Amygdala (tissue), 56 donors: ENCODE data around the gene RNF212.
"Not testable (repeated sequence)": the region's sequence is repeated elsewhere in the genome, so short reads cannot be mapped to it uniquely, and the experiment has no call there.

Source experiments
- DNase-seq, 56 donors: peaks; one replicate each; lab custom pipeline; 2025; lab: John Stamatoyannopoulos, UW

The RNF212 gene

GRCh38 chr4:1113311-1114009 lies at the start of gene RNF212:
RNF212 (minus strand) TSS chr4:1113564; CDS start chr4:1113464, 100 bp downstream.
- no peak for DNase-seq

DNA sequence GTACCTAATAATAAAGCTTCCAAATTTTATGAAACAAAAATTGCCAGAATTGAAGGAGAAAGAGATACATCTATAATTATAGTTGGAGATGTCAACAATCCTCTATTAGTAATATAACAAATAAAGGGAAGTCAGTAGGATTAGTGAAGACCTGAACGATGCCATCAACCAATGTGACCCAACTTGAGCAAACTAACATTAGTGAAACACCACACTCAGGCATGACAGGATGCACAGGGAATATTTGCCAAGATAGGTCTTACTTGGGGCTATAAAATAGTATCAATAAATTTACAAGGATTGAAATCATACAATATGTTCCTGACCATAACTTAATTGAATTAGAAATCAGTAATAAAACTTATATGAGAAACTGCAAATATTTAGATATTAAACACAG lies 47.0 kb upstream of the RNF212 start:
- DNase-seq: no peak

- no peak for DNase-seq
Observed at GRCh38 chr4:1156069-1156468, 42.7 kb upstream of the RNF212 start.

GRCh38 chr4:1155314-1155713 lies 42.0 kb upstream of the RNF212 start:
- no peak for DNase-seq

DNA sequence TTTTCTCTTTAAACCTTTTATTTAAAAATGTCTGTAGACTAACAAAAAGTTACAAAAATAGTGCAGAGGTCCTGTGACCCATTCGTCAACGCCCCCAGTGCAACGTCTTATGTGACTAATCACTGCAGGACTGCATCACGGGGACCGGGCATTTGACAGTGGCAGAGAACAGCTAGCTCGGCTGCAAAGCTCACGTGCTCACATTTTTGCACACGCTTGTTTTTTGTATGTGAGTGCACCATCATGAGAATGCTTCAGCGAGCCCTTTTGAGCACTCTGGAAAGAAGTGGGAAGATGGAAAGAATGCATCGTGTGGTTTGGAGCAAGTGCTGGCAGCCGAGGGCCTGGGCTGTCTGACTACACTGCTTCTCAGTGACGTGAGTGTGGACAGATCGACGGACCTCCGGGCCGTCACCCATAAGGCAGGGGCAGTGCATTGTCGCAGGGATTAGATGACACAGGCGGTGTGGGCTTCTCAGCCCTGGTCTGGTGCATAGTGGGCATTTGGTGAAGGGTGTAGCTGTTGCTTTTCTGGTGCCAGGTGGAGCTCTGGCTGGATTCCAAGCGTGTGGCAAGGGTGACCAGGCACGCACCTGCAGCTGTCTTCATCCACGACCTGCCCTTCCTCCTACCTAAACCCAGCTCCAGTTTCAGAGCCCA lies 41.3 kb upstream of the RNF212 start:
- no peak for DNase-seq

DNA sequence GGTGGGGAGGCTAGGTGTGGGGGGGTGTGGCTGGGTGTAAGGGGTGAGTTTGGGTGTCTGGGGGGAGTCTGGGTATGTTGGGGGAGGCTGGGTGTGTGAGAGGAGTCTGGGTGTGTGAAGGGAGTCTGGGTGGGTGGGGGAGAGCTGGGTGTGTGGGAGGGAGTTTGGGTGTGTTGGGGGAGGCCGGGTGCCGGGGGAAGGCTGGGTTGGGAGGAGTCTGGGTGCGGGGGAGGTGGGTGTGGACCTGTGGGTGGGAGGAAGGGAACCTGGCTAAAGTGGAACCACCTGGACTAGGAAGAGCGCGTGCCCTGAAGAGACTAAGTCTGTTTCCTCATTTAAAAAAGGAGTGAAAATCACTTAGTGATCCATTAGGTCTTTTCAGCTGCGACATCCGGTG lies 40.8 kb upstream of the RNF212 start:
- no peak for DNase-seq

- DNase-seq: no peak
Observed at GRCh38 chr4:1153567-1154090, 40.3 kb upstream of the RNF212 start.

DNA sequence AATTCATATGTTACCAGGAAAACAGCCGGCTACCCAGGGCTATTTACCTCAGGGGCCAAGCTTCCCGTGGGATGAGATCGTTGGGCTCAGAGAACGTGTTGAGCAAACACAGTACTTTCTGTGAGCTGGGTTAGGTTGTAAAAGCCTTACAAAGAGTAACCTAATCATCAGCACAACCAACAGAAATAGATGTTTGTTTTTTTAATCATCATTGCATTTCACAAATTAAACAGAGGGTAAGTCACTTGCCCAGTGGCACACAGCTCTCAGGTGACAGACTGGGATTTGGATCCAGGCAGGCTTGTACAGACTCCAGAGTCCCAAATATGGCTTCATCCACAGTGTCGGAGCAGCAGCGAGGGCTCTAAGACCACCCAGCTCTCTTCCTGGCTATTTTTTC lies 38.9 kb upstream of the RNF212 start:
- no peak for DNase-seq

DNA sequence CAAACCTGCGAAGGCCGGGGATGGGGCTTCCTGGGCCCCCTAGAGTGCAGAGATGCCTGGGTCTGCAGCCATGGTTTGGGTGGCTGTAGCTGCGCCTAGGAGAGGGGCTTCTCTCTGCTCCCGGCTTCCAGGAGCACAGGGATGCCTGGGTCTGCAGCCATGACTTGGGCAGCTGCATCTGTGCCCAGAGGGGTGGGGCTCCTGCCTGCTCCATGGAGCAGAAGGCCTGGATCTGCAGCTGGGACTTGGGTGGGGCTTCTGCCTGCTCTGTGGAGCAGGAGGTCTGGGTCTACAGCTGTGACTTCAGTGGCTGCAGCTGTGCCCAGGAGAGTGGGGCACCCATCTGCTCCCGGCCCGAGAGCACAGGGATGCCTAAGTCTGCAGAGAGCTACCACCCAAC lies 38.2 kb upstream of the RNF212 start:
- DNase-seq: no peak

- DNase-seq: no peak
Observed at GRCh38 chr4:1150875-1151274, 37.5 kb upstream of the RNF212 start.

GRCh38 chr4:1139860-1140259 lies 26.5 kb upstream of the RNF212 start:
- DNase-seq: no peak

DNA sequence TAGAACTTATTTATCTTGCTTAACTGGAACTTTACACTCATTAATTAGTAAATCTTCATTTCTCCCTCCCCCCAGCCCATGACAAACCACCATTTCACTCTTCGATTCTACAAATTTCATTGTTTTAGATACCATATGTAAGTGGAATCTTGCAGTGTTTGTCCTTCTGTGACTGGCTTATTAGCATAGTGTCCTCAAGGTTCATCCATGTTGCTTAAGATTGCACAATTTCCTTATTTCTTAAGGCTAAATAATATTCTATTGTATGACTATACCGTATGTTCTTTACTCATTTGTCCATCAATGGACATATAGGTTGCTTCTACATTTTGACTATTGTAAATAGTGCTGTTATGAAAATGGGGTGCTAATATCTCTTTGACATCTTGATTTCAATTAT lies 24.5 kb upstream of the RNF212 start:
- no peak for DNase-seq

DNA sequence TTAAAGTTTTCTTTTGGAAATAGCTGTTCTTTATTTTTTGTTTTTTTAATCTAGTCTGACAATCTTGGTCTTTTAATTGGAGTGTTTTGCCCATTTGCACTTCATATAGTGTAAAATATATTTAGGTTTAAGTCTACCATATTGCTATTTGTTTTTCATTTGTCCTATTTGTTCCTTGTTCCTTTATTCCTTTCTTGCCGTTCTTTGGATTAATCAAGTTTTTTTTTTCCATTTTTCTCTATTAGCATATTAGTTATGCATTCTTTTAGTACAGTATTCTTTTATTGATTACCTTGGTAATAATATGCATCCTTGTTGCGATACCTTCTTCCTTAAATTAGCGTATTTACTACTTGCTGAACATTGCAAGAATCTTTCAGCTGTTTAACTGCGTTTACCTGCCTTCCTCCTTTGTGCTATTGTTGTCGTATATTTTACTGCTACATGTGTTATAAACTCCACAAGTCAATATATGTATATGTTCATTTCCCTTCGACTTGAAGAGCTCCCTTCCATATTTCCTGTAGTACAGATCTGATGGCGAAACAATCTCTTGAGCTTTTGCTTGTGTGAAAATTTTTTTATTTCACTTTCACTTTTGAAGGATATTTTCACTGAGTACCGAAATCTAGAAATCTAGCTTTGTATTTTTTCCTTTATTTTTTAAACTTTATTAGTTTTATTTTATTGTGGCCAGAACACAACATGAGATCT lies 23.9 kb upstream of the RNF212 start:
- DNase-seq: no peak

- DNase-seq: no peak
Observed at GRCh38 chr4:1136048-1136447, 22.7 kb upstream of the RNF212 start.

DNA sequence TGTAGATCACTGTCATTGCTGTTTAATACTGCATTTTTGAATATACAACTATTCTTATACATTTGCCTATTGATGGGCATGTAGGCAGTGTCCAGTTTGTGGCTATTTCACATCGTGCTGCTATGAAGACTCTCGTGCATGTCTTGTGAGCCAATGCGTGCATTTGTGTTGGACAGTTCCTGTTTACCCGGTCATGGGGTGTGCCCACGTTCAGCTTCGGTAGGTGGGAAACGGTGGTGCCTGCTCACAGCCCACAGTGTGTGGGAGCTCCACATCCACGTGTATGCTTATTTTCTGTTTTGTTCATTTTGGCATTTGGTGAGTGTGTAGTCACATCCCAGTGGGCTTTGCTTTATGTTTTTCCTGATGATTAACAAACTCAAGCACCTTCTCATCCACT lies 19.7 kb upstream of the RNF212 start:
- DNase-seq: no peak

DNA sequence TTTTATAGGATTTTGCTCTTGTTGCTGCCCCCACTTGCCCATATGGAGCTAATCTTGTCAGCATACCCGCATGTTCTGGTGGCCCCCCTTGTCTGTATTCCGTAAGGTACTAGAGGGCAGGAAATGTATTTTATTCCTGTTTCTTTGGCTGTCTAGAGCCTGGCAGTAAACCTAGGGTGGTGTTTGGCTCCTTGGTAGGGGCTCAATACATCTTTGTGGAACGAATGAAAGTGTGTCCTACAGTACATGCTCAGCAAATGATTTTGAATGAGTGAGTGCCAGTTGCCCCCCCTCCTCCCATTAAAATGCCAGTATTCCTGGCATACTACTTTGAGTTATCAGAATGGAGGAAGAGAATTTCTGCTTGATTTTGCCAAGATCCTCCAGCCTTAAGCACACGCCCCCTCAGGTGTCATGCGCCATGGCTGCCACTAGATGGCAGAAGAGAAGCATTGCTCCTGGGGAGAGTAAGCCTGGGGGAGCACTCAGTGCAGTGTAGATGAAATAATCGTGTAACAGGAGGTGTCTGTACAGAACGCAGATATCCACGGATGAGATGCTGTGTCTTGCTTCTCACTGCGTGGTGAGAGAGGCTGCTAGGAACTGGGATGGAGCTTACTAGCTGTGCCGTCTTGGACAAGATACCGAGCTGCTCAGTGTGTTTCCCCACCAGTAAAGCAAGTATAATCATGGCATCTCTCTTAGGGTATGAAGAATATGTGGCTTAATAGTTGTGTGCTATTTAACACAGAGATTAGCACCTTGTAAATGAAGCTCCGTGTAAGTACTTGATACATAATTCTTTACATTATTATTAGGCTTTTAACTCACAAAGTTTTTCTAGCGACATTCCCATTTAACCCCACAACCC lies 17.2 kb upstream of the RNF212 start:
- peak in 48 of 56 donors; percentile 5 to 82 (median 46) for DNase-seq

DNA sequence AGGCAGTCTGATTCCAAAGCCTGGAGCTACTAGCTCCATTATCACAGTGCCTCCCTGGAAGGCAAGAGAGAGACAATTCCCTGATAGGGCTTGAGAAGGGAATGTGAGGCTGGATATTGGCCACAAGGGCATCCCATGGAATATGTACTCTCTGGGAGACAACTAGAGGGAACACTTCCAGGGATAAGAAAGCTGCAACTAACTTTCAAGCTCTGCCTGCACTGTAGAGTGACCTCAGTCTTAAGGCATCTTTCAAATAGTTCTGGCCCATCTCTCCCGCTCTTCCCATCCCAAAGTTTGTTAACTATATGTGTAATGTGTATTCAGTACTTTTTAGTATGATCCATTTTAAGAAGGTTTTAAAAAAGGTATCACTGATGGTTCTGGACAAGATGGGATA lies 13.1 kb upstream of the RNF212 start:
- no peak for DNase-seq

- not testable (repeated sequence) for DNase-seq
Observed at GRCh38 chr4:1125466-1125865, 12.1 kb upstream of the RNF212 start.

GRCh38 chr4:1124818-1125217 lies 11.5 kb upstream of the RNF212 start:
- no peak for DNase-seq

- DNase-seq: no peak
Observed at GRCh38 chr4:1122505-1122904, 9.1 kb upstream of the RNF212 start.

GRCh38 chr4:1116838-1117237 lies 3.5 kb upstream of the RNF212 start:
- peak in 7 of 56 donors; percentile 4 to 38 (median 20) for DNase-seq
